HUDEP-2 (cell line): ENCODE results near the gene B3GNT8.
A peak's percentile ranks its signal among the peaks of the same experiment; 100 is the strongest.
"Not testable (repeated sequence)": the region's sequence is repeated elsewhere in the genome, so short reads cannot be mapped to it uniquely, and the experiment has no call there.

ENCODE experiments used
- DNase-seq, 76 experiments: peaks; one replicate each; lab custom pipeline; 2025; ENCODE audit not compliant: unreplicated experiment in 76 of 76; lab: John Stamatoyannopoulos, UW

B3GNT8 gene

DNA sequence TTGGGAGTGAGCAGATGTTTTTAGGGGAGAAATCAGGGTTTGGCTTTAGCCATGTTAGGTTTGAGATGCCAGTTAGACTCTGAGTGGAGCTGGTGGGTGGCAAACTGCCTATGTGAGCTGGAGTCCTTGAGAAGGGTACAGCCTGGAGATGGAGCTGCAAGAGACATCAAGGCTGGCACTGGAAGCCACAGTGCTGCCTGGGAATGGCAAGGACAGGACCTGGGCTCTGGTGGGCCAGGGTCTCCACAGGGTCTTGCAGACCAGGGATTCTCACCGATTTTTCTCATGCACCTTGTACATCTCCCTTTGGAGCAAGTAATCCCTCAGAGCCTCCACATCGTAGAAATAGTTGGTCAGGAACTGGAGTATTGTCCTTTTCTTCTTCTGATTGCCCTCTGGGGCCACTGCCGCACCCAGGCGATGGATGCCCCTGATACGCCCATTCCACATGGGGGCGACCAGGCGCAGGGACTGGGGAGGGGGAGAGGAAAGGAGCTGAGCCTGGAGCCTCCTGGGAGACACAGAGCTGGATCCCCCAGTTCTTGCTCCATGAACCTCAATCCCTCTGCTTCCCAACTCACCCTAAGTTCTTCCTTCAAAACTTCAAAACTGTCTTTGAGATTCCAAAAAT, 10.9 kb upstream of the B3GNT8 start:
- no peak for DNase-seq

DNA sequence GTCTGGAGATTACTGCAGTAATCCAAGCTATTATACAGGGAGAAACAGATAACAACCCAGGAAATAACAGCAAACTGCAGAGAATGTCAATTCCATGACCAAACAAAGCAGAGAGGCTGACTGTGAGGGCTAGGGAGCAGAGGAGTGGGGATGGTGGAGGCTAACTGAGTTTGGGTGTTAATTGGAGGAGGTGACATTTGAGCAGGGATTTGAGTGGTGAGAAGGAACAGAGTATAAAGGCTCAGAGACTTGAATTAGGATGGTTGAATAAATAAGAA, 9.4 kb upstream of the B3GNT8 start:
- DNase-seq = no peak

DNA sequence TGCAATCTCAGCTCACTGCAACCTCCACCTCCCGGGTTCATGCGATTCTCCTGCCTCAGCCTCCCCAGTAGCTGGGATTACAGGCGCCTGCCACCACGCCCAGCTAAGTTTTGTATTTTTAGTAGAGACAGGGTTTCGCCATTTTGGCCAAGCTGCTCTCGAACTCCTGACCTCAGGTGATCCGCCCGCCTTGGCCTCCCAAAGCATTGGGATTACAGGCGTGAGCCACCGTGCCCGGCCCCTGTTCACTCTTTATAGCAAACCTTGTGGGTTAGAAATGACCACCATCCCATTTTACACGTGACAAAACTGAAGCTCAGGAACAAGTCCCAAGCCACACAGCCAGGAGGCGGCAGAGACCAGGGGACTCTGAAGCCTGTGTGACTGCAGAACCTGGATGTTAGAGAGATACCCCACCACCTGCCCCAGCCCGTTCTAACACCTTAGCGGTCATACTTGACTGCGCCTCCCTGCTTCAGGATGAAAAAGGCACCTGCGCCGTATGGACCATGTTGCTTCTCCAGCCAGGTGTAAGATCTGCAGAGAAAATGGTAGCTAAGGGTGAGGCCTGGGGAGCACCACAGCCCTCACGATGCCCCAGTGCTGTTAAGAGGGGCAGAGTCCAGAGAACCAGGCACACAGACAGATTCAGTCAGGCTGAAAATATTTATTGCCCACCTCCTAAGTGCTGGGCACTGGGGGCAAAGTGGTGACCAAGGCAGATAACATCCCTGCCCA, 8.9 kb upstream of the B3GNT8 start:
- DNase-seq = no peak

DNA sequence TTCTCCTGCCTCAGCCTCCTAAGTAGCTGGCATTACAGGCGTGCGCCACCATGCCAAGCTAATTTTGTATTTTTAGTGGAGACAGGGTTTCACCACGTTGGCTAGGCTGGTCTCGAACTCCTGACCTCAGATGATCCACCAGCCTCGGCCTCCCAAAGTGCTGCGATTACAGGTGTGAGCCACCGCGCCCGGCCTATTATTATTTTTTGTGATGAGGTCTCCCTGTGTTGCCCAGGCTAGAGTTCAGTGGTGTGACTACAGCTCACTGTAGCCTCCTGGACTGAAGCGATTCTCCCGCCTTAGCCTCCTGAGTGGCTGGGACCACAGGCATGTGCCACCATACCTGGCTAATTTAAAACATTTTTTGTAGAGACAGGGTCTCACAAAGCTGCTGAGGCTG, 8.2 kb upstream of the B3GNT8 start:
- DNase-seq = not testable (repeated sequence)

DNA sequence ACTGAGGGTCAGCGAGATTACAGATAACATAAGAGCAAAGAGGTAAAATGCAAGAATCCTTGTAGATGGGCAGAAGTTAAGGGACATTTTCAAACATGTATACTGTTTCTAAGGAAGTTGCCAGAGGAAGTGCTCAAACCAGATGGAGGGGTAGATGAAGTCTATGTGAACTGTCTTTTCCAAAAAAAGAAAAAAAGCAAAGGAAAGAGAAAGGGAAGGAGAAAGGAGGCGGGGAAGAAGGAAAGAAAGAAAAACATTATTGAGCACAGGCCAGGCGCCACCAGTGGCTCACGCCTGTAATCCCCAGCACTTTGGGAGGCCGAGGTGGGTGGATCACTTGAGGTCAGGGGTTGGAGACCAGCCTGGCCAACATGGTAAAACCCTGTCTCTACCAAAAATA, 7.3 kb upstream of the B3GNT8 start:
- DNase-seq = no peak

DNA sequence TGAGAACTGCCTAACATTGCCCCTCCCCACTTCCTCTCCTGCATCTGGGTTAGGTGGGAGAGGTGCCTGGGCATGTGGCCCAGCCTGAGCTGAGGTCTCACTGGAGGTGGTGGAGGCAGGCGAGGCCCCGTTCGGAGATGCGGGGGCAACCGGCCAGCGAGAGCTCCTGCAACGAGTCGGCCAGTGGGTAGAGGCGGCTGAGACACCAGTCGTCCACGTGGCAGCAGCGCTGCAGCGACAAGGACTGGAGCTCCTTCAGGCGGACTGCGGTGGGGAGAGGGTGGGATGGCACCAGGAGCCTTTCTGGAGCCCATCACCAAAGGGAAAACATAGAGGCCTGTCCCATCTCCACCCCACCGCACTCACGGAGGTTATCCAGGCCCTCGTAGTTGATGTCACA, 6.0 kb upstream of the B3GNT8 start:
- no peak for DNase-seq

DNA sequence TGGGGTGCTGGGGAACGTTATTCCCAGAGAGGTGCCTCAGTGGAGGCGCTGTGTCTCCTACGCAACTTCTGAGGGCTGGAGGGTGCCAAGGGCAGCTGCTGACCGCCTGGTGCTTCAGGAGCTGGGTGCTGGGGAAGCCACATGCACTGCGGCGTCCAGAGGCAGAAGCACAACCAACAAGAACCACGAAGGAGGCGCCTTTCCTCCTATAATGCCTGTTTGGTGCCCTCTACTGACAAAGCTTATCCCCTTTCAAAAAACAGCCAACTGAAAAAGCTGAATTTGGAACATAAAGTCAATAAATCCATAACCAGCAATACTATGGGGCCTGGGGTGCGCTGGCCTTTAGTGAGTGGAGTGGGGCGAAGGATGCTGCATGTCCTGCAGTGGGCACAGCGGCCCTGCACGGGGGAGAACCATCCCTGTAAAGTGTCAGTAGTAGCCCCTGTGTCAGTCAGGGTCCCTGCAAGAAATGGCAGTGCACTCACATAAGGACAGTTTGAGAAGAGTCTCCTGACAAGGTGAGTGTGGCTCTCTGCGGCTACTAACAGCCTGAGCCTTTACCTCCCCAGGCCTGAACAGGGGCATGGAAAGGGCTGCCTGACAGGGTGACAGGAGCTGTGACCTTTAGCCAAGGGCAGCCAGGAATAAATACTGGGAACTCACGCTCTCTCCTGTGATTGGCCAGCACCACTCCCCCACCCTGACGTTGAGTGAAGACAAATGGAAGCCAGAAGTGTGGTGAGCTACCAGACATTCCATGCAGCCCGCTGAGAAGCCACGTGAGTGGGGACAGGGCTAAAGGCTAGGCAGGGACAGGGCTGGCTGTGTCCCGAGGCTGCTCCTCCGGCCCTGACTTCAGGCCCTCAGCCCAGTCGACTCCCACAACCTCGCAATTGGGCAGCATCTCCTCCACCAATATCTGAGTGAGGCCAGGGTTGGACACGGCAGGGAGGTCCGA, 4.5 kb upstream of the B3GNT8 start:
- DNase-seq = peak in 17 of 76 experiments; percentile 1 to 45 (median 20)

DNA sequence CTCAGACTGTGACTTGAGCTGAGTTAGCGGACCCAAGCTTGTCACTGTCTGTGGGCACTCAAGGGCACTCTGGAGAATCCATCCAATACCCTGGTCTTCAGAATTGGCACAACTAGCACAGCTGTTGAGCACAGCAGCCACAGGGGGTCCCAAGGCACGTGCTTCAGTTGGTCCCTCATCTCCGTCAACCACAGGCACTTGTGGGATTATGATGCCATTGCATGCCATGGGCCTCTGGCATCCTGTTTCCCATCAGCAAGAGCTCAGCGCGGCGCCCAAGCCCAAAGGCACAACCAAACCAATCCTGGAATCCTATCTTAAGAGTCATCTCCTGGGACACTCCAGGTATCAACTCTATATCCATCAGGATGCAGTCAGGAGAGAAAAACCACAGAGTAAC, 3.7 kb upstream of the B3GNT8 start:
- DNase-seq = no peak

DNA sequence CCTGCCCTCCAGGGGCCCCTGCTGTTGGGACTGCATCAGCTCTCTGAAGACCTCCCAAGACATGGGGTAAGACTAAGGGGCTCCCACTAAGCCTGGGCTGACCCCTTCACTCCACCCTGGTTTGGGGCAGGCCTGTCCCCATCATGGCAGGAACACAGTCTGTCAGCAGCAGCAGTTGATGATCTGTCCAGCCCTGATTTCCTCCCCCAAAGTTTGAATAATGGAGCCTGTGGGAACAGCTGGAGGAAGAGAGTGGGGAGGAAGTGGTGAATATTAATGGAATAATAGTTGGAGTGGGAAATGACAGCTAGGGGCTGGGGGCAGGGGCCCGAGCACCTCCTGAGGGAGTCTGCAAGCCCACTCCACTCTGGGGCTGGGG, 1.3 kb upstream of the B3GNT8 start:
- no peak for DNase-seq

DNA sequence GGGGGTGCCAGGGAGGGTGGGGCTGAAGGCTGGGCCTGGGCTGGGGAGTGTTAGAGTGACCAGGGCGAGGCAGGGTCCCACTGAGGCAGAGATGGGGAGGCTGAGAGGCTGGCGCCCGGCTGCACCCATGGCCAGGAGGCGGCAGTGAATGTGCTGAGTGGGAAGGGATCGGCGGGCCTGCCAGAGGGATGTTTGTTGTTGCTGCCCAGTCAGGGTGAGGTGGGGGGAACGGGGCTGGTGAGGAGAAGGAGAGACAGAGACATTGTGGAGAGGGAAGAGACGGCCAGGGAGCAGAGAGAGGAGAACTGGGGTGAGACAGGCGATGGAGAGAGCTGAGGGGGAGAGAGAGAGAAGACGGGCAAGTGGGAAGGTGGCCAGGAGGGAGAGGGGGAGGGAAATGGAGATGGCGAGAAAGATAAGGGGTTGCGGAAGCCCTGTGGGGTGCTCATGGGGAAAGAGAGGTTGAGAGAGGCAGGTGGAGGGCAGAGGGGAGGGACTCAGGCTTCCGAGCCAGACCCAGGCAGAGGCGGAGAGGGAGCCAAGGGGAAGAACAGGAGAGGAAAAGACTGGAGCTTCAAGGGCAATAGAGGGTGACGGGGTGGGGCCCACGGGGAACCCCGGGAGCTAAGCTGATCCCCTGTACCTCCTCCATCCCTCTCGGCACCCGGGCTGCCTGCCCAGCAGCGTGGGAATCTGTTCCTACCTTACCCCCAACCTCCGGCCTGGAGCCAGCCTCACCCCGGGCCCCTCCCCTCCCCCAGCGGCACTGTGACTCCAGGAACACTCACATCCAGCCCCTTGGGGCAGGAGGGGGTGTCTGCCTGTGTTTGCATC, 690 bp upstream of the B3GNT8 start:
- DNase-seq = peak in 48 of 76 experiments; percentile 15 to 66 (median 38)

DNA sequence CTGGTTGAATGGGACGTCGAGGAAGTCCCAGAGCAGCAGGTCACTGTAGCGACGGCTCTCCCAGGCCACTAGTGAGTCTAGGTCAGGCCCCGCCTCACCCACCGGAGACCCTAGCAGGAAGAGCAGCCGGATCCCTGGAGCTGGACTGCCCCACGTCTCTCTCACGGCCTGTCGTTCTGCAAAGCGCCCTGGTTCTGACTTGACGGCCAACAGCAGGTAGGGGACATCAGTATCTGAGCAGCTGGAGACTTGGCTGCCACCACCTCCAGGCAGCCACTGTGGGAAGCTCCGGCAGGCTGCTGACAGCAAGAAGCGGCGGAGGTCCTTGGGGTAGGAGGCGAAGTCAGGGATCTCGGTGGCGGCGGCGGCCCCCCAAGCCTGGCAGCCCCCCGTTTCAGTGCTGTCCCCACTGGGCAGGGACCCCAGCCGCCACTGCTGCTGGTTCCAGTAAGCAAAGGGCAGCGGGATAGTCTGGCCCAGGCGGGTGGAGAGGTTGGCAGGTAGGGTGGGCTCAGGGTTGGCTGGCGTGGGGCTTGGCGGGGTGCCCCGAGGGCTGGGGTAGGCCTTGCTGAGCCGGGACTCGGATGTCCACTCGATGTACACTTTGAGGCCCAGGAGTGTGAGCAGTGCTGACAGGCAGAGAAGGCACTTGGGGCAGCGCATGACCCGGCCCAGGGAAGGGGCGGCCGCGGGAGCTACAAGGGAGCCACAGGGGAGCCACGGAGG, 895 bp downstream of the B3GNT8 start:
- DNase-seq = no peak

DNA sequence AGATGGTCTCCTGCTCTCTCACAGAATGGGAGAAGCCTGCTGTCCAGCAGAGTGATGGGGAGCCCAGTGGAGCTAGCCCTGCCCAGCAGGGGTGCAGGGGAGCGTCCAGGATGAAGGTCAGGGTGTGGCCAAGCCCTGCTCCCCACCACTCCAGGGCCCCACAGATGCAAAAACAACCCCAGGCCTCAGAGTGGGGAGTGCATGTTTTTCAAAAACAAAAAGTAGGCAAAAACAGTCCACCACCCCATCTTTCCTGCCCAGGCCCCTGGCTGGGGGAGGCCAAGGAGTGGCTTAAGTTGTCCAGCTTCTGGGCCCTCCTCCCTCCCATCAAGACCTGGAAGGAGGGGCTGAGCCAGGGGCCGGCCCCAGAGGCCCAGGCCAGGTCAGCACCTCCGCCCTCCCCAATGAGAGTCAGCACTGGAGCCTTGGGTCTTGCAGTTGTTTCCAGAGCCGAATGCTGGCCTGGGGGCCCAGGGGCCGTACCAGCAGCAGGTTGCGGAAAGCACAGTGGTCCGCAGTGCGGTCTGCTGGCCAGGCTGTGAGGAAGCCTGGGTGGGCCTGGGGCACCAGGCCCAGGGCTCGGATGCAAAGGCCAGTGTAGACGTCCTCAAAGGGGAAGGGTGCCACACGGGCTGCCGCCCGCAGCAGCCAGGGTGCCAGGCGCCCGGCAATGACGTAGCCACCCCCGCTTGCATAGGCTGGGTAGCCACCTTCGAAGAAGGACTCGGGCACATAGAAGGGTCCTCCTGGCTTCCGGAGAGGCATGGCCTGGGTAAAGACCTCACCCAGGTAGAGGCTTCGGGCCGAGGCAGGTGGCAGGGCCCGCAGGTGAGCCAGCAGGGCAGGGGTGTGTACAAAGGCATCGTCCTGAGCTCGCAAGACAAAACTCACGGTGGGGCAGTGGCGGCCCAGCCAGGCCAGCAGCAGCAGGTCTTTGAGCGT, 1.7 kb downstream of the B3GNT8 start:
- DNase-seq = no peak

DNA sequence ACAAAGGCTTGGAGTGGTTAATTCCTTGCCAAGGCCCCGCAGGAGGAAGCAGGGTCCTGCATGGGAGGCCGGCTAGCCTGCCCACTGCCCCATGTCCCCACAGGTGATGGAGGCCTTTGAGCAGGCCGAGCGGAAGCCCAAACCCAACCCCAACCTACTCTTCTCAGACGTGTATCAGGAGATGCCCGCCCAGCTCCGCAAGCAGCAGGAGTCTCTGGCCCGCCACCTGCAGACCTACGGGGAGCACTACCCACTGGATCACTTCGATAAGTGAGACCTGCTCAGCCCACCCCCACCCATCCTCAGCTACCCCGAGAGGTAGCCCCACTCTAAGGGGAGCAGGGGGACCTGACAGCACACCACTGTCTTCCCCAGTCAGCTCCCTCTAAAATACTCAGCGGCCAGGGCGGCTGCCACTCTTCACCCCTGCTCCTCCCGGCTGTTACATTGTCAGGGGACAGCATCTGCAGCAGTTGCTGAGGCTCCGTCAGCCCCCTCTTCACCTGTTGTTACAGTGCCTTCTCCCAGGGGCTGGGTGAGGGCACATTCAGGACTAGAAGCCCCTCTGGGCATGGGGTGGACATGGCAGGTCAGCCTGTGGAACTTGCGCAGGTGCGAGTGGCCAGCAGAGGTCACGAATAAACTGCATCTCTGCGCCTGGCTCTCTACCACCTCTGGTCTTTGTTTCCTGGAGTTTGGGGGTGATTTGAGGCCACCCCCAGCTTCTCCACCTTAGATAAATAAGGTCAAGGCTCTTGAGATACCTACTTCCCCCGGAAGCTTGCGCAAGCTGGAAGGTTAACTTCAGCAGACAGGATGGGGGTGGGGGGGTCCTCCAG, 2.6 kb downstream of the B3GNT8 start:
- DNase-seq = no peak

DNA sequence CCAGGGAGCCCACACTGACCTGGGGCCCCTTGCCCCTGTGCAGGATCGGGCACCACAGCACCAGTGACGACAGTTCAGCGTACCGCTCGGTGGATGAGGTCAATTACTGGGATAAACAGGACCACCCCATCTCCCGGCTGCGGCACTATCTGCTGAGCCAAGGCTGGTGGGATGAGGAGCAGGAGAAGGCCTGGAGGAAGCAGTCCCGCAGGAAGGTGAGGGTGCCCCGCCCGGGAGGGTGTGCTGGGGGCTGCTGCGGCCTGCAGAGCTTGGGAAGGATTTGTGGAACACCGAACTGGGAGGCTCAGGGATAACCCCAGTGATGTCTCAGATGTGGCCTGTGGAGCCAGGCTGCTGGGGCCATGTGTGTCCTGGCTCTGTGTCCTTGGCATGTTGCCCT, 4.2 kb downstream of the B3GNT8 start:
- DNase-seq = no peak

DNA sequence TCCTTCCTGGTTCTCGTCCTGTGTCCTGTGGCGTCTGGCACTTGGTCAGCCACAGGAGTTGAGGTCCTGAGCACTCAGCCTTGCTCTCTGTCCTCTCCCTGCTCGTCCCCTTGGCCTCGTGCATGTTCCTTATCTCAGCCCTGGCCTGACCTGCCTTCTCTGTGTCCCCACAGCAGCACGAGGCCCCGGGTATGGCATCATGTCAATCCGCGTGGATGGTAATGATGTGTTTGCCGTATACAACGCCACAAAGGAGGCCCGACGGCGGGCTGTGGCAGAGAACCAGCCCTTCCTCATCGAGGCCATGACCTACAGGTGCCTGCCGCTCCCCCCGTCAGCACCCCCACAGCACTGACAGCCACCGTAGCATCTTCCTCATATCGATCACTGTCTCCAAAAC, 4.7 kb downstream of the B3GNT8 start:
- DNase-seq = no peak

DNA sequence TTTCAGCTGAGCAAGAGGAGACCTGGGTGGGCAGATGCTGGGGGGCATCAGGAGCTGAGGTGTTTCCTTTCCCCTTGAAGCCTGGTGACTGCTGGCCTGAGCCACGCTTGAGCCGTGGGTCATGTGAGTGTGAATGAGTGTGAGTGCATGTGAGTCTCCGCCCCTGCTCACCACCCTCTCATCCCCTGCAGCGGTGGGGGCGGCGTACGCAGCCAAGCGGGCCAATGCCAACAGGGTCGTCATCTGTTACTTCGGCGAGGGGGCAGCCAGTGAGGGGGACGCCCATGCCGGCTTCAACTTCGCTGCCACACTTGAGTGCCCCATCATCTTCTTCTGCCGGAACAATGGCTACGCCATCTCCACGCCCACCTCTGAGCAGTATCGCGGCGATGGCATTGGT, 5.2 kb downstream of the B3GNT8 start:
- DNase-seq = no peak

DNA sequence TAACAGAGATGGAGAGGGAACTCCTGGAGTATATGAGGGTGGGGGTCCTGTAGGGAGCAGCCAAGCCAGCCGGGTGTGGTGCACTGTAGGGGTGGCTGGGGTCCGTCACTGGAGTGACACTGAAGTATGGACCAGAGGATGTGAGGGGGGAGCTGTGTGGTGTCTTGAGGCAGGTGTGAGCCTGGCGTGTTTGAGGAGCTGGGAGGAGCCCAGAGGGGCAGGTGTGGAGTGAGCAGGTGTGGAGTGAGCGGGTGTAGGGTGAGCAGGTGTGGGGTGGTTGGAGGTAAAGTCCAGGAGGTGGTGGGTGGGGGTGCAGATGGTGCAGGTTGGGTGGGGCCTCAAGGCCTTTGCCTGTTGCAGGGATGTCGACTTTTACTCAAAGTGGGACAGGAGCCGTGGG, 5.9 kb downstream of the B3GNT8 start:
- DNase-seq = no peak
